Neural cell (in vitro differentiated cells): ENCODE measurements around the gene APLF.

Source experiments
- EP300 ChIP-seq: fragments of 450-650 bp; conservative IDR thresholded peaks from 2 replicates; pipeline ENCODE4 v1.6.1; 2014; ENCODE audit warnings: antibody characterized with exemption, mild to moderate bottlenecking, moderate library complexity; ENCODE audit not compliant: poor library complexity, severe bottlenecking
- EZH2 ChIP-seq: fragments of 200-600, 300-800 bp; shearing (Covaris generic), sonication (generic); IDR thresholded peaks from 2 replicates; pipeline ENCODE4 v1.6.1; 2014; ENCODE audit warnings: antibody characterized with exemption, low read length, borderline replicate concordance, mild to moderate bottlenecking; ENCODE audit not compliant: insufficient read depth, poor library complexity, severe bottlenecking
- MXI1 ChIP-seq: fragments of 450-650 bp; conservative IDR thresholded peaks from 2 replicates; pipeline ENCODE4 v1.6.1; 2014; ENCODE audit warnings: antibody characterized with exemption, mild to moderate bottlenecking; ENCODE audit not compliant: poor library complexity, severe bottlenecking
- POLR2AphosphoS5 ChIP-seq: IDR thresholded peaks from 2 replicates; pipeline ENCODE4 v1.6.1; 2012
- RAD21 ChIP-seq: fragments of 450-650 bp; conservative IDR thresholded peaks from 2 replicates; pipeline ENCODE4 v1.6.1; 2014; ENCODE audit warnings: antibody characterized with exemption, mild to moderate bottlenecking, moderate library complexity
- SMC3 ChIP-seq: fragments of 450-650 bp; conservative IDR thresholded peaks from 2 replicates; pipeline ENCODE4 v1.6.1; 2014; ENCODE audit warnings: antibody characterized with exemption, mild to moderate bottlenecking, moderate library complexity; ENCODE audit not compliant: poor library complexity
- TAF1 ChIP-seq: IDR thresholded peaks from 2 replicates; pipeline ENCODE4 v1.6.1; 2012; ENCODE audit warnings: low read depth
- TF ChIP-seq, protein P1 (sequence below): fragments of 450-650 bp; IDR thresholded peaks from 2 replicates; pipeline ENCODE4 v1.5.1; 2014; ENCODE audit warnings: antibody characterized with exemption, mild to moderate bottlenecking, moderate library complexity; ENCODE audit not compliant: poor library complexity, severe bottlenecking
- TF ChIP-seq, protein P2 (sequence below): IDR thresholded peaks from 2 replicates; pipeline ENCODE4 v1.6.1; 2012; ENCODE audit warnings: borderline replicate concordance

DNA sequence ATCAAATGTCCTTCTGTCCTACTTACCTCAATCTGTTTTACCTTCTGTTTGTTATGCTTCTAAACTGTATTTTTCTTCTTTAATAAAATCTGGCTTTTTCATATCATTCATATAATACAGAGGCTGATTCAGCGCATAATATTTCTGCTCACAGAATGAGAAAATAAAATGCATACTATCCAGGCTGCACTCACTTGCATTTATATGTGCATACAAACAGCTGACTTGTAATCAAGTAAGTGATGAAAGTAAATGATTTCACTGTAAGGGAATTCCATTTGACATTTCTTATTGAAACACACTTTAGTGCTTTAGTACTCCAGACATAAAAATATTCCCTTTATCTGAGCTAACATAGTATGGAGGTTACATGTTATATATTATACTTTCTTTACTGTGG lies 100.7 kb downstream of the APLF start:
- TF ChIP-seq TAF1 (no peak), RAD21 (no peak), POLR2AphosphoS5 (no peak), SMC3 (no peak), EZH2 (no peak), EP300 (no peak), MXI1 (no peak)
- TF ChIP-seq, protein P1, sequence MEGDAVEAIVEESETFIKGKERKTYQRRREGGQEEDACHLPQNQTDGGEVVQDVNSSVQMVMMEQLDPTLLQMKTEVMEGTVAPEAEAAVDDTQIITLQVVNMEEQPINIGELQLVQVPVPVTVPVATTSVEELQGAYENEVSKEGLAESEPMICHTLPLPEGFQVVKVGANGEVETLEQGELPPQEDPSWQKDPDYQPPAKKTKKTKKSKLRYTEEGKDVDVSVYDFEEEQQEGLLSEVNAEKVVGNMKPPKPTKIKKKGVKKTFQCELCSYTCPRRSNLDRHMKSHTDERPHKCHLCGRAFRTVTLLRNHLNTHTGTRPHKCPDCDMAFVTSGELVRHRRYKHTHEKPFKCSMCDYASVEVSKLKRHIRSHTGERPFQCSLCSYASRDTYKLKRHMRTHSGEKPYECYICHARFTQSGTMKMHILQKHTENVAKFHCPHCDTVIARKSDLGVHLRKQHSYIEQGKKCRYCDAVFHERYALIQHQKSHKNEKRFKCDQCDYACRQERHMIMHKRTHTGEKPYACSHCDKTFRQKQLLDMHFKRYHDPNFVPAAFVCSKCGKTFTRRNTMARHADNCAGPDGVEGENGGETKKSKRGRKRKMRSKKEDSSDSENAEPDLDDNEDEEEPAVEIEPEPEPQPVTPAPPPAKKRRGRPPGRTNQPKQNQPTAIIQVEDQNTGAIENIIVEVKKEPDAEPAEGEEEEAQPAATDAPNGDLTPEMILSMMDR, result no peak
- TF ChIP-seq, protein P2, sequence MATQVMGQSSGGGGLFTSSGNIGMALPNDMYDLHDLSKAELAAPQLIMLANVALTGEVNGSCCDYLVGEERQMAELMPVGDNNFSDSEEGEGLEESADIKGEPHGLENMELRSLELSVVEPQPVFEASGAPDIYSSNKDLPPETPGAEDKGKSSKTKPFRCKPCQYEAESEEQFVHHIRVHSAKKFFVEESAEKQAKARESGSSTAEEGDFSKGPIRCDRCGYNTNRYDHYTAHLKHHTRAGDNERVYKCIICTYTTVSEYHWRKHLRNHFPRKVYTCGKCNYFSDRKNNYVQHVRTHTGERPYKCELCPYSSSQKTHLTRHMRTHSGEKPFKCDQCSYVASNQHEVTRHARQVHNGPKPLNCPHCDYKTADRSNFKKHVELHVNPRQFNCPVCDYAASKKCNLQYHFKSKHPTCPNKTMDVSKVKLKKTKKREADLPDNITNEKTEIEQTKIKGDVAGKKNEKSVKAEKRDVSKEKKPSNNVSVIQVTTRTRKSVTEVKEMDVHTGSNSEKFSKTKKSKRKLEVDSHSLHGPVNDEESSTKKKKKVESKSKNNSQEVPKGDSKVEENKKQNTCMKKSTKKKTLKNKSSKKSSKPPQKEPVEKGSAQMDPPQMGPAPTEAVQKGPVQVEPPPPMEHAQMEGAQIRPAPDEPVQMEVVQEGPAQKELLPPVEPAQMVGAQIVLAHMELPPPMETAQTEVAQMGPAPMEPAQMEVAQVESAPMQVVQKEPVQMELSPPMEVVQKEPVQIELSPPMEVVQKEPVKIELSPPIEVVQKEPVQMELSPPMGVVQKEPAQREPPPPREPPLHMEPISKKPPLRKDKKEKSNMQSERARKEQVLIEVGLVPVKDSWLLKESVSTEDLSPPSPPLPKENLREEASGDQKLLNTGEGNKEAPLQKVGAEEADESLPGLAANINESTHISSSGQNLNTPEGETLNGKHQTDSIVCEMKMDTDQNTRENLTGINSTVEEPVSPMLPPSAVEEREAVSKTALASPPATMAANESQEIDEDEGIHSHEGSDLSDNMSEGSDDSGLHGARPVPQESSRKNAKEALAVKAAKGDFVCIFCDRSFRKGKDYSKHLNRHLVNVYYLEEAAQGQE, result no peak
